Measurements from ENCODE around the gene ADAMTSL2. TPM values are rescaled to one million over a fixed set of nuclear protein-coding genes. Genes with fewer than 3 reads are reported as not detected.

ADAMTSL2 gene
- polyA plus RNA-seq, 1 donor (not counting 4 experiments of a cell fraction or from before 2014, with no cell fraction given) = not detected

- dilution Hi-C loops (cut with MboI; ENCODE audit: extremely low pct_ligation_motif_present, low sequenced_read_pairs) = no loop called here
- peaks cover 26% of the 10 kb centered on the region for H3K27me3 ChIP-seq (ENCODE audit: control insufficient read depth, extremely low read depth, insufficient read depth, low read length)
- no peak for FAIRE-seq
Observed at GRCh38 chr9:133619791-133620190, 85.3 kb downstream of the ADAMTSL2 start.

GRCh38 chr9:133621725-133622267 is 87.3 kb downstream of the ADAMTSL2 start:
- TF ChIP-seq EZH2 (IDR thresholded peaks at IDR 0.05; ENCODE audit: low read length) = no peak
- TF ChIP-seq CTCF (optimal IDR thresholded peaks at IDR 0.05 in 1 of 3, IDR thresholded peaks at IDR 0.05 in 1 of 3, conservative IDR thresholded peaks at IDR 0.05 in 1 of 3; ENCODE audit: extremely low read depth in 1 of 3, insufficient read depth in 2 of 3, low read length in 3 of 3) = no peak
- no peak overlapping the region for H3K4me3 ChIP-seq (ENCODE audit: control insufficient read depth in 2 of 3, extremely low read depth in 1 of 3, insufficient read depth in 2 of 3, low read depth in 1 of 3, low read length in 3 of 3)
- no peaks in the 10 kb centered on the region for H3K79me2 ChIP-seq (ENCODE audit: control insufficient read depth, insufficient read depth, low read length)
- dilution Hi-C loops (cut with MboI; ENCODE audit: extremely low pct_ligation_motif_present, low sequenced_read_pairs) = no loop called here
- H4K20me1 ChIP-seq (ENCODE audit: control insufficient read depth, extremely low read depth, insufficient read depth, low read length) = no peaks in the 10 kb centered on the region
- no peaks in the 10 kb centered on the region for H3K36me3 ChIP-seq (ENCODE audit: control insufficient read depth in 2 of 2, extremely low read depth in 1 of 2, insufficient read depth in 2 of 2, low read length in 2 of 2)
- no peaks in the 10 kb centered on the region for H3K4me1 ChIP-seq (ENCODE audit: control insufficient read depth, extremely low read depth, insufficient read depth, low read length)
- DNase-seq (ENCODE audit: low read depth, low spot score) (no peak), FAIRE-seq (no peak)
- H3K27me3 ChIP-seq (ENCODE audit: control insufficient read depth, extremely low read depth, insufficient read depth, low read length) = peaks cover 16% of the 10 kb centered on the region
- H3K9me1 ChIP-seq (ENCODE audit: control insufficient read depth, extremely low read depth, insufficient read depth, low read length) = no peaks in the 10 kb centered on the region
- no peaks in the 10 kb centered on the region for H3K9me3 ChIP-seq (ENCODE audit: control insufficient read depth, low read depth, low read length)
- H3K9ac ChIP-seq (ENCODE audit: control insufficient read depth, extremely low read depth, insufficient read depth, low read length) = no peak overlapping the region
- H2AFZ ChIP-seq (ENCODE audit: control insufficient read depth, low read length) = no peak overlapping the region
- no peak overlapping the region for H3K27ac ChIP-seq (ENCODE audit: control insufficient read depth, insufficient read depth, low read length)
- no peak overlapping the region for H3K4me2 ChIP-seq (ENCODE audit: control insufficient read depth, extremely low read depth, insufficient read depth, low read depth, low read length)

More at GRCh38 chr9:133619791-133620190, 85.3 kb downstream of the ADAMTSL2 start:
- Histone ChIP-seq H4K20me1 (ENCODE audit: control insufficient read depth, extremely low read depth, insufficient read depth, low read length) (no peaks in the 10 kb centered on the region), H3K36me3 (ENCODE audit: control insufficient read depth in 2 of 2, extremely low read depth in 1 of 2, insufficient read depth in 2 of 2, low read length in 2 of 2) (no peaks in the 10 kb centered on the region), H3K4me1 (ENCODE audit: control insufficient read depth, extremely low read depth, insufficient read depth, low read length) (no peaks in the 10 kb centered on the region), H2AFZ (ENCODE audit: control insufficient read depth, low read length) (no peak overlapping the region), H3K9me1 (ENCODE audit: control insufficient read depth, extremely low read depth, insufficient read depth, low read length) (no peaks in the 10 kb centered on the region), H3K4me2 (ENCODE audit: control insufficient read depth, extremely low read depth, insufficient read depth, low read depth, low read length) (no peak overlapping the region), H3K9me3 (ENCODE audit: control insufficient read depth, low read depth, low read length) (no peaks in the 10 kb centered on the region), H3K4me3 (ENCODE audit: control insufficient read depth in 2 of 3, extremely low read depth in 1 of 3, insufficient read depth in 2 of 3, low read depth in 1 of 3, low read length in 3 of 3) (no peak overlapping the region), H3K27ac (ENCODE audit: control insufficient read depth, insufficient read depth, low read length) (no peak overlapping the region), H3K79me2 (ENCODE audit: control insufficient read depth, insufficient read depth, low read length) (no peaks in the 10 kb centered on the region), H3K9ac (ENCODE audit: control insufficient read depth, extremely low read depth, insufficient read depth, low read length) (no peak overlapping the region)
- no peak for DNase-seq (ENCODE audit: low read depth, low spot score)
- no peak for TF ChIP-seq CTCF (optimal IDR thresholded peaks at IDR 0.05 in 1 of 3, IDR thresholded peaks at IDR 0.05 in 1 of 3, conservative IDR thresholded peaks at IDR 0.05 in 1 of 3; ENCODE audit: extremely low read depth in 1 of 3, insufficient read depth in 2 of 3, low read length in 3 of 3)
- no peak for TF ChIP-seq EZH2 (IDR thresholded peaks at IDR 0.05; ENCODE audit: low read length)
